Endothelial cell of umbilical vein (primary cell): ENCODE results near the gene AMFR. TPM values are rescaled to one million over a fixed set of nuclear protein-coding genes. Genes with fewer than 3 reads are reported as not detected.

Experiments used
- BruUV-seq: library from RNA; stranded (reverse); fragments of 400-500 nt; replicated peaks from 2 replicates; lab custom pipeline; 2021; lab: Mats Ljungman, UMichigan
- CTCF ChIA-PET: fragments of 300-600, 350-600 bp; sonication (Branson Sonifier 250); formaldehyde crosslinking; loops from one replicate; lab custom pipeline; 2021; ENCODE audit warnings: antibody characterized with exemption, inconsistent platforms; lab: Charles Lee
- POLR2A ChIA-PET: fragments of 300-600, 350-600 bp; sonication (Branson Sonifier 250); formaldehyde crosslinking; loops from one replicate; lab custom pipeline; 2021; ENCODE audit warnings: antibody characterized with exemption, inconsistent platforms; lab: Charles Lee
- DNase-seq: peaks from one replicate; pipeline ENCODE4 v3.0.0-alpha.2; 2011; ENCODE audit warnings: low read depth, low spot score
- FAIRE-seq: peaks from 2 replicates; lab custom pipeline; 2011; peaks lifted over from hg19 to GRCh38; lab: Jason Lieb, UNC
- H2AFZ ChIP-seq: 2 replicates; pipeline ENCODE4 v1.6.0; 2012; ENCODE audit warnings: low read depth, low read length, control low read depth, inconsistent platforms
- H3K27ac ChIP-seq: 2 replicates; pipeline ENCODE4 v1.5.1; 2011; ENCODE audit warnings: low read depth, mild to moderate bottlenecking, control low read depth, low read length, moderate library complexity; ENCODE audit not compliant: insufficient read depth
- H3K27me3 ChIP-seq, 2 experiments: 2 replicates each; pipeline versions ENCODE4 v1.6.0 to v1.6.1; 2011; ENCODE audit warnings: low read length in 2 of 2, mixed read lengths in 1 of 2; ENCODE audit not compliant: control insufficient read depth in 2 of 2, insufficient read depth in 2 of 2
- H3K36me3 ChIP-seq, 2 experiments: 2 replicates in 1 of 2; 3 replicates in 1 of 2; pipeline ENCODE4 v1.5.1; 2011; ENCODE audit warnings: low read length in 2 of 2, mild to moderate bottlenecking in 1 of 2, moderate library complexity in 1 of 2; ENCODE audit not compliant: control insufficient read depth in 2 of 2, insufficient read depth in 2 of 2; ENCODE audit errors: extremely low read depth in 1 of 2
- H3K4me1 ChIP-seq: 3 replicates; pipeline ENCODE4 v1.5.1; 2011; ENCODE audit warnings: mild to moderate bottlenecking, low read length; ENCODE audit not compliant: control insufficient read depth, insufficient read depth; ENCODE audit errors: extremely low read depth
- H3K4me2 ChIP-seq: 2 replicates; pipeline ENCODE4 v1.6.1; 2011; ENCODE audit warnings: low read length, control low read depth, mixed read lengths; ENCODE audit not compliant: insufficient read depth
- H3K4me3 ChIP-seq, 3 experiments: fragments of 200-600 bp in 1 of 3; sonication (generic), shearing (Covaris generic) in 1 of 3; replicated peaks in 1 of 3; 2 replicates each; pipeline ENCODE4 v1.5.1; 2011 to 2016; ENCODE audit warnings: control low read depth in 3 of 3, low read length in 3 of 3, mild to moderate bottlenecking in 2 of 3, inconsistent platforms in 1 of 3, low read depth in 1 of 3, moderate library complexity in 1 of 3; ENCODE audit not compliant: insufficient read depth in 1 of 3
- H3K79me2 ChIP-seq: 2 replicates; pipeline ENCODE4 v1.6.0; 2012; ENCODE audit warnings: low read length, inconsistent platforms; ENCODE audit not compliant: control insufficient read depth, insufficient read depth
- H3K9ac ChIP-seq: replicated peaks from 2 replicates; pipeline ENCODE3; 2011; ENCODE audit warnings: low read length, control low read depth; ENCODE audit not compliant: insufficient read depth; ENCODE audit errors: extremely low read depth
- H3K9me1 ChIP-seq: replicated peaks from 3 replicates; pipeline ENCODE4 v1.6.0; 2011; ENCODE audit warnings: mild to moderate bottlenecking, low read length; ENCODE audit not compliant: control insufficient read depth, insufficient read depth; ENCODE audit errors: extremely low read depth
- H3K9me3 ChIP-seq: replicated peaks from 2 replicates; pipeline ENCODE4 v1.5.1; 2012; ENCODE audit warnings: low read length, inconsistent platforms; ENCODE audit not compliant: control insufficient read depth, insufficient read depth
- H4K20me1 ChIP-seq: replicated peaks from 2 replicates; pipeline ENCODE3; 2011; ENCODE audit warnings: mild to moderate bottlenecking, low read length; ENCODE audit not compliant: control insufficient read depth, insufficient read depth; ENCODE audit errors: extremely low read depth
- EZH2 ChIP-seq: IDR thresholded peaks from 2 replicates; pipeline ENCODE4 v1.6.1; 2012; ENCODE audit warnings: borderline replicate concordance, low read depth, mild to moderate bottlenecking, moderate library complexity, low read length, inconsistent platforms; ENCODE audit not compliant: severe bottlenecking
- FOS ChIP-seq: IDR thresholded peaks from 2 replicates; pipeline ENCODE4 v1.6.1; 2011; ENCODE audit warnings: mild to moderate bottlenecking, low read length, moderate library complexity, borderline replicate concordance; ENCODE audit not compliant: insufficient read depth
- JUN ChIP-seq: IDR thresholded peaks from 2 replicates; pipeline ENCODE4 v1.6.1; 2011; ENCODE audit warnings: borderline replicate concordance, low read depth; ENCODE audit not compliant: insufficient read length, insufficient read depth
- MYC ChIP-seq: IDR thresholded peaks from one replicate; pipeline ENCODE4 v1.6.1; 2011; ENCODE audit warnings: mild to moderate bottlenecking, low read depth, low read length
- POLR2AphosphoS5 ChIP-seq: IDR thresholded peaks from 2 replicates; pipeline ENCODE4 v1.6.1; 2012; ENCODE audit warnings: low read depth, mild to moderate bottlenecking, control low read depth, low read length, moderate library complexity; ENCODE audit not compliant: insufficient read depth
- dilution Hi-C: fragments of 300-500 bp; cut with MboI; formaldehyde crosslinking; loops from one replicate; pipeline ENCODE4 v1.15.0; 2019; ENCODE audit warnings: low sequenced_read_pairs; ENCODE audit not compliant: extremely low pct_ligation_motif_present
- intact Hi-C: fragments of 100-400 bp; cut with micrococcal nuclease; formaldehyde crosslinking; loops from one replicate; pipeline ENCODE4 v1.10.0; 2022
- polyA plus RNA-seq, 4 experiments: library from polyadenylated mRNA; depleted of rRNA in 3 of 4; stranded (reverse) in 3 of 4; unstranded in 1 of 4; fragments of >200 nt; gene quantifications; 2 replicates each; pipeline versions ENCODE4 v1.2.1 to v1.2.3, GENCODE V29; 2011 to 2012; ENCODE audit warnings: missing spikeins in 1 of 4
- total RNA-seq: library from RNA; stranded (reverse); gene quantifications from 2 replicates; pipeline ENCODE4 v1.2.3, GENCODE V29; 2021
- TF ChIP-seq, protein P1 (sequence below): IDR thresholded peaks from 2 replicates; pipeline ENCODE4 v1.6.1; 2011; ENCODE audit not compliant: insufficient read depth, insufficient read length
- TF ChIP-seq, protein P2 (sequence below), 2 donors: IDR thresholded peaks; 1 replicate in 1 of 2; 2 replicates in 1 of 2; pipeline ENCODE4 v1.5.1; 2011; ENCODE audit warnings: low read length in 2 of 2, mild to moderate bottlenecking in 2 of 2, moderate library complexity in 2 of 2, control low read depth in 1 of 2, inconsistent platforms in 1 of 2, low read depth in 1 of 2; ENCODE audit not compliant: insufficient read depth in 1 of 2; ENCODE audit errors: extremely low read depth in 1 of 2

AMFR gene
- total and polyA plus RNA-seq, 2 donors (not counting 3 experiments of a cell fraction or from before 2014, with no cell fraction given), result 66.5 to 71.7 TPM

DNA sequence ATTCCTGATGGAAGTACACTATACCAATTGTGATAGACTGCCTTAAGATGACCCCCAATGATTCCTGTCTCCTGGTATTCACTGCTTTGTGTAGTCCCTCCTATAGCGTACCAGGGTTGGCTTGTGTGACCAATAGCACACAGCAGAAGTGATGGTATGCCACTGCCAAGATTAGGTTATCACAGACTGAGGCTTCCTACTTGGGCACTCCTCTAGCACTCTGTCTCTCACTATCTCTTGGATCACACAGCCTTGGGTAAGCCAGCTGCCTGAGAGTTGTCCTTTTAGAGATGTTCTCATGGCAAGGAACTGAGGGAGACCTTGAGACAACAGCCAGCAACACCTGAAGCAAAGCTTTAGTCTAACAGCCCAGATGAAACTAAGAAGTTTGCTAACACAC is 12.7 kb upstream of the AMFR start:
- Histone ChIP-seq H3K36me3 (peaks cover 6 to 13% of the 10 kb centered on the region in 2 experiments), H3K27me3 (no peaks in the 10 kb centered on the region), H3K9me1 (no peaks in the 10 kb centered on the region), H2AFZ (no peak overlapping the region), H3K79me2 (peaks cover 5% of the 10 kb centered on the region), H3K4me2 (no peak overlapping the region), H3K9ac (no peak overlapping the region), H3K9me3 (no peaks in the 10 kb centered on the region), H3K4me1 (no peaks in the 10 kb centered on the region), H3K27ac (no peak overlapping the region), H3K4me3 (no peak overlapping the region), H4K20me1 (no peaks in the 10 kb centered on the region)
- no peak for FAIRE-seq
- intact Hi-C loops (no loop called here), dilution Hi-C loops (no loop called here)
- POLR2A ChIA-PET, result no interaction called here
- CTCF ChIA-PET, result interaction anchor here (1.7 kb wide), 1 partner anchor 163 kb away, joined by 4 read pairs; no protein-coding TSS in a partner anchor
- DNase-seq, result no peak
- no TSS peak for BruUV-seq
- TF ChIP-seq, protein P1, sequence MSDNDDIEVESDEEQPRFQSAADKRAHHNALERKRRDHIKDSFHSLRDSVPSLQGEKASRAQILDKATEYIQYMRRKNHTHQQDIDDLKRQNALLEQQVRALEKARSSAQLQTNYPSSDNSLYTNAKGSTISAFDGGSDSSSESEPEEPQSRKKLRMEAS, result no peak
- TF ChIP-seq, protein P2, sequence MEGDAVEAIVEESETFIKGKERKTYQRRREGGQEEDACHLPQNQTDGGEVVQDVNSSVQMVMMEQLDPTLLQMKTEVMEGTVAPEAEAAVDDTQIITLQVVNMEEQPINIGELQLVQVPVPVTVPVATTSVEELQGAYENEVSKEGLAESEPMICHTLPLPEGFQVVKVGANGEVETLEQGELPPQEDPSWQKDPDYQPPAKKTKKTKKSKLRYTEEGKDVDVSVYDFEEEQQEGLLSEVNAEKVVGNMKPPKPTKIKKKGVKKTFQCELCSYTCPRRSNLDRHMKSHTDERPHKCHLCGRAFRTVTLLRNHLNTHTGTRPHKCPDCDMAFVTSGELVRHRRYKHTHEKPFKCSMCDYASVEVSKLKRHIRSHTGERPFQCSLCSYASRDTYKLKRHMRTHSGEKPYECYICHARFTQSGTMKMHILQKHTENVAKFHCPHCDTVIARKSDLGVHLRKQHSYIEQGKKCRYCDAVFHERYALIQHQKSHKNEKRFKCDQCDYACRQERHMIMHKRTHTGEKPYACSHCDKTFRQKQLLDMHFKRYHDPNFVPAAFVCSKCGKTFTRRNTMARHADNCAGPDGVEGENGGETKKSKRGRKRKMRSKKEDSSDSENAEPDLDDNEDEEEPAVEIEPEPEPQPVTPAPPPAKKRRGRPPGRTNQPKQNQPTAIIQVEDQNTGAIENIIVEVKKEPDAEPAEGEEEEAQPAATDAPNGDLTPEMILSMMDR (IDR thresholded peaks at IDR 0.05; ENCODE audit: extremely low read depth in 1 of 2, insufficient read depth in 1 of 2, low read depth in 1 of 2, low read length in 2 of 2), result no peak
- no peak for TF ChIP-seq JUN
- TF ChIP-seq EZH2, result no peak
- no peak for TF ChIP-seq POLR2AphosphoS5
- TF ChIP-seq FOS, result no peak
- no peak for TF ChIP-seq MYC
